H9 (cell line): Measurements from ENCODE around the gene UTP18. TPM values are rescaled to one million over a fixed set of nuclear protein-coding genes. Genes with fewer than 3 reads are reported as not detected.
"Not testable (repeated sequence)": the region's sequence is repeated elsewhere in the genome, so short reads cannot be mapped to it uniquely, and the experiment has no call there.

Experiments used
- DNase-seq: peaks from one replicate; pipeline ENCODE4 v3.0.0-alpha.2; 2017
- H2AFZ ChIP-seq: one replicate; pipeline ENCODE4 v1.6.1; 2013; ENCODE audit warnings: mild to moderate bottlenecking, low read length, control low read depth, moderate library complexity
- H2AK5ac ChIP-seq: 2 replicates; pipeline ENCODE4 v1.6.1; 2013; ENCODE audit warnings: low read length, control low read depth, mixed read lengths; ENCODE audit not compliant: insufficient read length
- H2BK120ac ChIP-seq: one replicate; pipeline ENCODE4 v1.6.1; 2013; ENCODE audit warnings: low read depth, mild to moderate bottlenecking, low read length, control low read depth, inconsistent platforms; ENCODE audit not compliant: poor library complexity, severe bottlenecking
- H2BK12ac ChIP-seq: 2 replicates; pipeline ENCODE4 v1.6.1; 2013; ENCODE audit warnings: low read length, control low read depth, mixed read lengths, low read depth; ENCODE audit not compliant: insufficient read length
- H2BK15ac ChIP-seq: 2 replicates; pipeline ENCODE4 v1.6.1; 2013; ENCODE audit warnings: low read depth, low read length, control low read depth
- H2BK20ac ChIP-seq: one replicate; pipeline ENCODE4 v1.6.1; 2013; ENCODE audit warnings: low read depth, mild to moderate bottlenecking, low read length, control low read depth, inconsistent platforms; ENCODE audit not compliant: poor library complexity, severe bottlenecking
- H2BK5ac ChIP-seq: 2 replicates; pipeline ENCODE4 v1.6.1; 2013; ENCODE audit warnings: low read length, control low read depth, mixed read lengths; ENCODE audit not compliant: insufficient read length
- H3K14ac ChIP-seq: 2 replicates; pipeline ENCODE4 v1.6.1; 2013; ENCODE audit warnings: low read length, control low read depth; ENCODE audit not compliant: insufficient read depth
- H3K18ac ChIP-seq: 2 replicates; pipeline ENCODE4 v1.6.1; 2013; ENCODE audit warnings: low read depth, mild to moderate bottlenecking, mixed read lengths, low read length, control low read depth; ENCODE audit not compliant: insufficient read length
- H3K23ac ChIP-seq: 2 replicates; pipeline ENCODE4 v1.6.1; 2013; ENCODE audit warnings: low read length, control low read depth, mixed read lengths, low read depth; ENCODE audit not compliant: insufficient read length
- H3K23me2 ChIP-seq: 2 replicates; pipeline ENCODE4 v1.6.1; 2013; ENCODE audit warnings: low read depth, mild to moderate bottlenecking, mixed read lengths, low read length, control low read depth; ENCODE audit not compliant: insufficient read length, poor library complexity, severe bottlenecking
- H3K27ac ChIP-seq: 2 replicates; pipeline ENCODE4 v1.5.1; 2013; ENCODE audit warnings: low read length, control low read depth, mixed read lengths, low read depth; ENCODE audit not compliant: insufficient read length
- H3K27me3 ChIP-seq: 2 replicates; pipeline ENCODE4 v1.6.1; 2013; ENCODE audit warnings: low read length, control low read depth, inconsistent platforms; ENCODE audit not compliant: insufficient read depth
- H3K4ac ChIP-seq: 2 replicates; pipeline ENCODE4 v1.6.1; 2013; ENCODE audit warnings: low read depth, mild to moderate bottlenecking, control low read depth, inconsistent platforms, low read length, moderate library complexity
- H3K4me1 ChIP-seq: 2 replicates; pipeline ENCODE4 v1.6.1; 2013; ENCODE audit warnings: low read length, control low read depth, inconsistent platforms; ENCODE audit not compliant: insufficient read depth
- H3K4me2 ChIP-seq: 2 replicates; pipeline ENCODE4 v1.6.1; 2013; ENCODE audit warnings: low read length, control low read depth, mixed read lengths; ENCODE audit not compliant: insufficient read length, insufficient read depth
- H3K56ac ChIP-seq: 2 replicates; pipeline ENCODE4 v1.6.1; 2013; ENCODE audit warnings: low read depth, mild to moderate bottlenecking, mixed read lengths, low read length, control low read depth; ENCODE audit not compliant: insufficient read length
- H3K79me1 ChIP-seq: 2 replicates; pipeline ENCODE4 v1.6.1; 2013; ENCODE audit warnings: low read depth, mild to moderate bottlenecking, moderate library complexity, low read length, control low read depth, inconsistent platforms; ENCODE audit not compliant: insufficient read depth, poor library complexity, severe bottlenecking
- H3K79me2 ChIP-seq: 2 replicates; pipeline ENCODE4 v1.6.1; 2013; ENCODE audit warnings: low read length, control low read depth, inconsistent platforms; ENCODE audit not compliant: insufficient read depth
- H3K9ac ChIP-seq: 2 replicates; pipeline ENCODE4 v1.6.1; 2013; ENCODE audit warnings: low read length, control low read depth, mixed read lengths; ENCODE audit not compliant: insufficient read length; ENCODE audit errors: extremely low read depth
- H3K9me3 ChIP-seq: one replicate; pipeline ENCODE4 v1.6.1; 2013; ENCODE audit warnings: low read depth, low read length, inconsistent platforms; ENCODE audit not compliant: control insufficient read depth
- H3T11ph ChIP-seq: one replicate; pipeline ENCODE4 v1.6.1; 2013; ENCODE audit warnings: mild to moderate bottlenecking, low read length, control low read depth, inconsistent platforms
- H4K20me1 ChIP-seq: one replicate; pipeline ENCODE4 v1.6.1; 2013; ENCODE audit not compliant: control insufficient read depth, insufficient read length, insufficient read depth
- H4K5ac ChIP-seq: 2 replicates; pipeline ENCODE4 v1.6.1; 2013; ENCODE audit warnings: low read depth, mild to moderate bottlenecking, mixed read lengths, low read length, control low read depth; ENCODE audit not compliant: insufficient read length
- H4K8ac ChIP-seq: replicated peaks from 2 replicates; pipeline ENCODE4 v1.6.1; 2013; ENCODE audit warnings: low read length, control low read depth, mixed read lengths, low read depth; ENCODE audit not compliant: insufficient read length
- H4K91ac ChIP-seq: 2 replicates; pipeline ENCODE4 v1.6.1; 2013; ENCODE audit warnings: low read depth, mild to moderate bottlenecking, moderate library complexity, mixed read lengths, low read length, control low read depth; ENCODE audit not compliant: insufficient read length
- H3K27ac Mint-ChIP-seq, 3 experiments: 2 replicates in 2 of 3; 3 replicates in 1 of 3; pipeline ENCODE4 v1.8.0; 2020 to 2021; ENCODE audit warnings: mixed read lengths in 3 of 3, mild to moderate bottlenecking in 1 of 3, moderate library complexity in 1 of 3
- H3K27me3 Mint-ChIP-seq: 2 replicates; pipeline ENCODE4 v1.8.0; 2021; ENCODE audit warnings: low read depth, mild to moderate bottlenecking, moderate library complexity, mixed read lengths
- H3K36me3 Mint-ChIP-seq, 3 experiments: 2 replicates in 2 of 3; 3 replicates in 1 of 3; pipeline ENCODE4 v1.8.0; 2020 to 2021; ENCODE audit warnings: low read depth in 3 of 3, mixed read lengths in 3 of 3; ENCODE audit not compliant: insufficient read depth in 1 of 3
- H3K4me1 Mint-ChIP-seq, 2 experiments: 2 replicates each; pipeline ENCODE4 v1.8.0; 2020; ENCODE audit warnings: mixed read lengths in 2 of 2
- H3K4me3 Mint-ChIP-seq, 2 experiments: 2 replicates in 1 of 2; 3 replicates in 1 of 2; pipeline ENCODE4 v1.8.0; 2020 to 2021; ENCODE audit warnings: mild to moderate bottlenecking in 2 of 2, mixed read lengths in 2 of 2, moderate library complexity in 1 of 2
- H3K9me3 Mint-ChIP-seq, 2 experiments: 2 replicates in 1 of 2; 3 replicates in 1 of 2; pipeline ENCODE4 v1.8.0; 2020; ENCODE audit warnings: mild to moderate bottlenecking in 2 of 2, mixed read lengths in 2 of 2, moderate library complexity in 1 of 2
- WGBS: extraction: QIAGEN DNeasy Blood & Tissue Kit; methylation state at CpG from one replicate; pipeline ENCODE4 v1.1.7; 2013; ENCODE audit warnings: missing lambda C conversion rate, low lambda C conversion rate, mixed read lengths; ENCODE audit not compliant: insufficient read length; ENCODE audit errors: extremely low coverage; 5-methylcytosine and 5-hydroxymethylcytosine counted together
- total RNA-seq: library from RNA; stranded (reverse); gene quantifications from 2 replicates; pipeline ENCODE4 v1.2.1, GENCODE V29; 2021
- TF ChIP-seq, protein P1 (sequence below): fragments of 200-600 bp; sonication (generic); conservative IDR thresholded peaks from 3 replicates; pipeline ENCODE4 v1.8.0; 2021; ENCODE audit warnings: antibody characterized with exemption, mild to moderate bottlenecking

UTP18 gene
- total RNA-seq, 1 experiment from 2014 or later, result 79.5 TPM

DNA sequence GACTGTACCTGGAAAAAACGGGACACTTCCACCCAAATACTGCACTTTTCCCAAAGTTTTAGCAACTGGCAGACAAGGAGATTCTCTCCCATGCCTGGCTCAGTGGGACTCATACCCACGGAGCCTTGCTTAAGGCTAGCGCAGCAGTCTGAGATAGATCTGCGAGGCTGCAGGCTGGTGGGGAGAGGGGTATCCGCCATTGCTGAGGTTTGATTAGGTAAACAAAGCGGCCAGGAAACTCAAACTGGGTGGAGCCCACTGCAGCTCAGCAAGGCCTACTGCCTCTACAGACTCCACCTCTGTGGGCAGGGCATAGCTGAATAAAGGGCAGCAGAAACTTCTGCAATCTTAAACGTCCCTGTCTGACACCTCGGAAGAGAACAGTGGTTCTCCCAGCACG lies 44.8 kb downstream of the UTP18 start:
- no peak overlapping the region for H4K5ac ChIP-seq
- no peaks in the 10 kb centered on the region for H3K9me3 ChIP-seq
- Mint-ChIP-seq H3K4me1 (peaks cover 21% of the 10 kb centered on the region in 2 experiments), H3K27me3 (peaks cover 6% of the 10 kb centered on the region), H3K36me3 (peaks cover 25 to 33% (median 33%) of the 10 kb centered on the region in 3 experiments), H3K4me3 (no peak overlapping the region), H3K9me3 (peaks cover 49 to 52% of the 10 kb centered on the region in 2 experiments), H3K27ac (no peak overlapping the region)
- H3K23me2 ChIP-seq, result no peaks in the 10 kb centered on the region
- peaks cover 5% of the 10 kb centered on the region; the same call in 1 of the 2 replicates for H3K4me1 ChIP-seq
- no peaks in the 10 kb centered on the region for H3K27me3 ChIP-seq
- H3K56ac ChIP-seq, result no peak overlapping the region
- H2AFZ ChIP-seq, result no peak overlapping the region
- no peak overlapping the region for H2BK15ac ChIP-seq
- no peak overlapping the region for H3K27ac ChIP-seq
- no peak overlapping the region for H3K4me2 ChIP-seq
- TF ChIP-seq, protein P1, sequence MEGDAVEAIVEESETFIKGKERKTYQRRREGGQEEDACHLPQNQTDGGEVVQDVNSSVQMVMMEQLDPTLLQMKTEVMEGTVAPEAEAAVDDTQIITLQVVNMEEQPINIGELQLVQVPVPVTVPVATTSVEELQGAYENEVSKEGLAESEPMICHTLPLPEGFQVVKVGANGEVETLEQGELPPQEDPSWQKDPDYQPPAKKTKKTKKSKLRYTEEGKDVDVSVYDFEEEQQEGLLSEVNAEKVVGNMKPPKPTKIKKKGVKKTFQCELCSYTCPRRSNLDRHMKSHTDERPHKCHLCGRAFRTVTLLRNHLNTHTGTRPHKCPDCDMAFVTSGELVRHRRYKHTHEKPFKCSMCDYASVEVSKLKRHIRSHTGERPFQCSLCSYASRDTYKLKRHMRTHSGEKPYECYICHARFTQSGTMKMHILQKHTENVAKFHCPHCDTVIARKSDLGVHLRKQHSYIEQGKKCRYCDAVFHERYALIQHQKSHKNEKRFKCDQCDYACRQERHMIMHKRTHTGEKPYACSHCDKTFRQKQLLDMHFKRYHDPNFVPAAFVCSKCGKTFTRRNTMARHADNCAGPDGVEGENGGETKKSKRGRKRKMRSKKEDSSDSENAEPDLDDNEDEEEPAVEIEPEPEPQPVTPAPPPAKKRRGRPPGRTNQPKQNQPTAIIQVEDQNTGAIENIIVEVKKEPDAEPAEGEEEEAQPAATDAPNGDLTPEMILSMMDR, result no peak
- no peak overlapping the region for H2BK12ac ChIP-seq
- no peak overlapping the region for H3T11ph ChIP-seq
- H3K14ac ChIP-seq, result no peak overlapping the region
- DNase-seq, result no peak
- H4K91ac ChIP-seq, result no peak overlapping the region
- no peaks in the 10 kb centered on the region for H4K20me1 ChIP-seq
- no peaks in the 10 kb centered on the region for H3K79me2 ChIP-seq
- no peak overlapping the region for H3K9ac ChIP-seq
- H3K4ac ChIP-seq, result no peak overlapping the region
- H2BK120ac ChIP-seq, result no peak overlapping the region
- no peak overlapping the region for H2BK5ac ChIP-seq
- no peak overlapping the region for H2AK5ac ChIP-seq
- no peak overlapping the region for H4K8ac ChIP-seq
- WGBS, result no CpG with 5 or more reads among the region's 9 CpGs
- H3K23ac ChIP-seq, result no peak overlapping the region
- H2BK20ac ChIP-seq, result no peak overlapping the region
- no peaks in the 10 kb centered on the region for H3K79me1 ChIP-seq
- H3K18ac ChIP-seq, result no peak overlapping the region

DNA sequence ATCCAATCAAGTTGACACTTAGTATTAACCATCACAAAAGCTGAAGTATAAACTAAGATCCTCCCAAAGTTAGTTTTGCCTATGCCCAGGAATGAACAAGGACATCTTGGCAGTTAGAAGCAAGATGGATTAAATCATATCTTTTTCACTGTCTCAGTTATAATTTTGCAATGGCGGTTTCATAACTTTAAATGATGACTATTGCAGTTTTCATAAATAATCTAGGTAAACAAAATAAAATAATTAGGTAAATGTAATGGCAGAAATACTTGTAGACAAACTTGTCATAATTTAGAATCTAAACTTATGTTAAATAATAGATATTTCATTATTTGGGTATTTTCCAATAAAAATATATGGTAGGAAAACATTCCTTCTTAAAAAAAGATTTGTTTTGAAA lies 51.7 kb downstream of the UTP18 start:
- H3K9me3 ChIP-seq, H2BK15ac ChIP-seq, H3K27me3 Mint-ChIP-seq, H2BK12ac ChIP-seq, H3K4me2 ChIP-seq, H2AK5ac ChIP-seq, H3K9ac ChIP-seq, H2BK20ac ChIP-seq, H3K4me1 ChIP-seq, H3K27me3 ChIP-seq, H2BK5ac ChIP-seq, H3K23me2 ChIP-seq, H3T11ph ChIP-seq, H3K4me3 Mint-ChIP-seq, H3K79me1 ChIP-seq, H3K27ac Mint-ChIP-seq, DNase-seq, H3K14ac ChIP-seq, H3K4ac ChIP-seq, H3K56ac ChIP-seq, H3K4me1 Mint-ChIP-seq, H3K18ac ChIP-seq, H2BK120ac ChIP-seq, H3K36me3 Mint-ChIP-seq, H4K5ac ChIP-seq, H3K79me2 ChIP-seq, H4K20me1 ChIP-seq, H4K91ac ChIP-seq, H3K23ac ChIP-seq, H3K27ac ChIP-seq, H4K8ac ChIP-seq, H2AFZ ChIP-seq: not testable (repeated sequence)
- peaks cover 31 to 36% of the 10 kb centered on the region in 2 experiments for H3K9me3 Mint-ChIP-seq
- WGBS, result no CpG with 5 or more reads among the region's 1 CpG
